Mesendoderm (in vitro differentiated cells): ENCODE data around the gene OR51G1. TPM values are rescaled to one million over a fixed set of nuclear protein-coding genes. Genes with fewer than 3 reads are reported as not detected.
"Not testable (repeated sequence)": the region's sequence is repeated elsewhere in the genome, so short reads cannot be mapped to it uniquely, and the experiment has no call there.

Experiments
- DNase-seq: peaks from one replicate; pipeline ENCODE4 v3.0.0; 2013
- H2AK5ac ChIP-seq: 2 replicates; pipeline ENCODE4 v1.6.1; 2013; ENCODE audit warnings: low read length, inconsistent platforms
- H2BK120ac ChIP-seq: 2 replicates; pipeline ENCODE4 v1.6.1; 2013; ENCODE audit warnings: low read depth, mild to moderate bottlenecking, low read length, moderate library complexity, mixed read lengths
- H2BK15ac ChIP-seq: replicated peaks from 2 replicates; pipeline ENCODE4 v1.6.1; 2013; ENCODE audit warnings: low read depth, mild to moderate bottlenecking, moderate library complexity
- H2BK5ac ChIP-seq: 2 replicates; pipeline ENCODE4 v1.6.1; 2013; ENCODE audit warnings: low read length, inconsistent platforms
- H3K18ac ChIP-seq: 2 replicates; pipeline ENCODE4 v1.6.1; 2013; ENCODE audit warnings: mild to moderate bottlenecking, low read length, mixed read lengths
- H3K23ac ChIP-seq: one replicate; pipeline ENCODE4 v1.6.1; 2013; ENCODE audit warnings: low read length
- H3K27ac ChIP-seq: 2 replicates; pipeline ENCODE4 v1.5.1; 2013; ENCODE audit warnings: low read depth, mild to moderate bottlenecking, inconsistent platforms, low read length, moderate library complexity
- H3K27me3 ChIP-seq: 2 replicates; pipeline ENCODE4 v1.6.1; 2013; ENCODE audit warnings: low read length, control low read depth, mild to moderate bottlenecking, inconsistent platforms; ENCODE audit not compliant: insufficient read depth, poor library complexity
- H3K36me3 ChIP-seq: 2 replicates; pipeline ENCODE4 v1.6.1; 2013; ENCODE audit warnings: low read length, inconsistent platforms; ENCODE audit not compliant: control insufficient read depth, insufficient read depth
- H3K4ac ChIP-seq: one replicate; pipeline ENCODE4 v1.6.1; 2013; ENCODE audit warnings: low read depth, mild to moderate bottlenecking, low read length, moderate library complexity
- H3K4me1 ChIP-seq: 2 replicates; pipeline ENCODE4 v1.6.1; 2013; ENCODE audit warnings: low read depth, low read length, inconsistent platforms; ENCODE audit not compliant: control insufficient read depth
- H3K4me2 ChIP-seq: 2 replicates; pipeline ENCODE4 v1.6.1; 2013; ENCODE audit warnings: low read length
- H3K4me3 ChIP-seq: 2 replicates; pipeline ENCODE4 v1.5.1; 2013; ENCODE audit warnings: mild to moderate bottlenecking, low read length
- H3K56ac ChIP-seq: one replicate; pipeline ENCODE4 v1.6.1; 2013; ENCODE audit warnings: low read length
- H3K79me1 ChIP-seq: 2 replicates; pipeline ENCODE4 v1.6.1; 2013; ENCODE audit warnings: low read length, inconsistent platforms
- H3K79me2 ChIP-seq: 2 replicates; pipeline ENCODE4 v1.6.1; 2013; ENCODE audit warnings: mild to moderate bottlenecking, low read length; ENCODE audit not compliant: control insufficient read depth, insufficient read depth
- H3K9ac ChIP-seq: 2 replicates; pipeline ENCODE4 v1.6.1; 2013; ENCODE audit warnings: low read length, inconsistent platforms
- H4K5ac ChIP-seq: one replicate; pipeline ENCODE4 v1.6.1; 2013; ENCODE audit warnings: low read length
- H4K8ac ChIP-seq: one replicate; pipeline ENCODE4 v1.6.1; 2013; ENCODE audit warnings: low read depth, mild to moderate bottlenecking, control low read depth, low read length, moderate library complexity
- WGBS: extraction: QIAGEN DNeasy Blood & Tissue Kit; methylation state at CpG from one replicate; pipeline ENCODE4 v1.1.7; 2013; ENCODE audit warnings: low lambda C conversion rate, missing lambda C conversion rate; ENCODE audit not compliant: insufficient coverage; ENCODE audit errors: extremely low coverage; 5-methylcytosine and 5-hydroxymethylcytosine counted together
- polyA plus RNA-seq, 2 experiments: library from polyadenylated mRNA; stranded (reverse); fragments of 200-250 nt; gene quantifications; one replicate each; pipeline ENCODE4 v1.2.3, GENCODE V29; 2013

The OR51G1 gene
- polyA plus RNA-seq (2013, experiment 1 of 2), result not detected
- not detected for polyA plus RNA-seq (2013, experiment 2 of 2)

GRCh38 chr11:4924239-4924638 lies at the start of gene OR51G1:
Gene OR51G1, minus strand, starts transcription at chr11:4924339. Its CDS starts 0 bp downstream, at chr11:4924339.
- no peak within 1 kb of the TSS for H3K4me3 ChIP-seq
- no peak for DNase-seq
- no peaks in the 10 kb centered on the region for H3K27me3 ChIP-seq
- no peak within 1 kb of the TSS for H3K4ac ChIP-seq
- H2BK5ac ChIP-seq, result no peak within 1 kb of the TSS
- H3K4me2 ChIP-seq, result no peak within 1 kb of the TSS
- no peak within 1 kb of the TSS for H2BK15ac ChIP-seq
- no peaks in the 10 kb centered on the region for H3K79me2 ChIP-seq
- H3K56ac ChIP-seq, result no peak within 1 kb of the TSS
- no peaks in the 10 kb centered on the region for H3K79me1 ChIP-seq
- no peak within 1 kb of the TSS for H3K27ac ChIP-seq
- WGBS, result no CpG with 5 or more reads among the region's 1 CpG
- H2BK120ac ChIP-seq, result no peak within 1 kb of the TSS
- no peak within 1 kb of the TSS for H2AK5ac ChIP-seq
- H3K18ac ChIP-seq, result no peak within 1 kb of the TSS
- no peaks in the 10 kb centered on the region for H3K4me1 ChIP-seq
- H3K23ac ChIP-seq, result no peak within 1 kb of the TSS
- no peaks in the 10 kb centered on the region for H3K36me3 ChIP-seq
- no peak within 1 kb of the TSS for H4K8ac ChIP-seq
- no peak within 1 kb of the TSS for H4K5ac ChIP-seq
- no peak within 1 kb of the TSS for H3K9ac ChIP-seq

- Histone ChIP-seq H2BK5ac (no peak overlapping the region), H2BK120ac (no peak overlapping the region), H3K27me3 (no peaks in the 10 kb centered on the region), H4K5ac (no peak overlapping the region), H3K18ac (no peak overlapping the region), H3K56ac (no peak overlapping the region), H3K4ac (no peak overlapping the region), H3K79me2 (no peaks in the 10 kb centered on the region), H3K79me1 (no peaks in the 10 kb centered on the region), H3K4me1 (no peaks in the 10 kb centered on the region), H3K4me3 (no peak overlapping the region), H2BK15ac (no peak overlapping the region), H3K23ac (no peak overlapping the region), H3K9ac (no peak overlapping the region), H3K27ac (no peak overlapping the region), H2AK5ac (no peak overlapping the region), H3K4me2 (no peak overlapping the region), H4K8ac (no peak overlapping the region), H3K36me3 (no peaks in the 10 kb centered on the region)
- no CpG with 5 or more reads among the region's 1 CpG for WGBS
- DNase-seq, result no peak
These were observed 38.7 kb upstream of the OR51G1 start for GRCh38 chr11:4962816-4963215.

- Histone ChIP-seq H2BK120ac (no peak overlapping the region), H3K27me3 (no peaks in the 10 kb centered on the region), H3K56ac (no peak overlapping the region), H3K4me2 (no peak overlapping the region), H3K36me3 (no peaks in the 10 kb centered on the region), H3K18ac (no peak overlapping the region), H3K9ac (no peak overlapping the region), H3K79me2 (no peaks in the 10 kb centered on the region), H2AK5ac (no peak overlapping the region), H4K8ac (no peak overlapping the region), H3K4me3 (no peak overlapping the region), H4K5ac (no peak overlapping the region), H3K4ac (no peak overlapping the region), H2BK15ac (no peak overlapping the region), H3K4me1 (no peaks in the 10 kb centered on the region), H3K27ac (no peak overlapping the region), H3K23ac (no peak overlapping the region), H3K79me1 (no peaks in the 10 kb centered on the region), H2BK5ac (no peak overlapping the region)
- no CpG with 5 or more reads among the region's 3 CpGs for WGBS
- no peak for DNase-seq
These were observed 36.7 kb upstream of the OR51G1 start for GRCh38 chr11:4960877-4961276.

GRCh38 chr11:4957396-4957795 lies 33.3 kb upstream of the OR51G1 start:
- Histone ChIP-seq H3K27me3 (no peaks in the 10 kb centered on the region), H4K5ac (no peak overlapping the region), H3K23ac (no peak overlapping the region), H2BK15ac (no peak overlapping the region), H3K18ac (no peak overlapping the region), H3K36me3 (no peaks in the 10 kb centered on the region), H2BK5ac (no peak overlapping the region), H2AK5ac (no peak overlapping the region), H3K4me1 (no peaks in the 10 kb centered on the region), H2BK120ac (no peak overlapping the region), H4K8ac (no peak overlapping the region), H3K27ac (no peak overlapping the region), H3K4ac (no peak overlapping the region), H3K79me2 (no peaks in the 10 kb centered on the region), H3K9ac (no peak overlapping the region), H3K4me3 (no peak overlapping the region), H3K79me1 (no peaks in the 10 kb centered on the region), H3K56ac (no peak overlapping the region), H3K4me2 (no peak overlapping the region)
- DNase-seq, result no peak
- no CpG with 5 or more reads among the region's 4 CpGs for WGBS

GRCh38 chr11:4955613-4956012 lies 31.5 kb upstream of the OR51G1 start, which contains the start of gene OR51A2:
Gene OR51A2, minus strand, starts transcription at chr11:4955713. Its CDS starts 0 bp downstream, at chr11:4955713.
- H2AK5ac ChIP-seq, H3K4me2 ChIP-seq, H3K4me1 ChIP-seq, H2BK120ac ChIP-seq, H3K23ac ChIP-seq, DNase-seq, H3K4me3 ChIP-seq, H3K27ac ChIP-seq, H2BK15ac ChIP-seq, H3K36me3 ChIP-seq, H4K5ac ChIP-seq, H3K79me1 ChIP-seq, H3K18ac ChIP-seq, H3K27me3 ChIP-seq, H3K79me2 ChIP-seq, H4K8ac ChIP-seq, H3K4ac ChIP-seq, H3K56ac ChIP-seq, H2BK5ac ChIP-seq, H3K9ac ChIP-seq: not testable (repeated sequence)
- no CpG with 5 or more reads among the region's 2 CpGs for WGBS

- no peak within 1 kb of the TSS for H2AK5ac ChIP-seq
- no peak within 1 kb of the TSS for H3K18ac ChIP-seq
- no peak within 1 kb of the TSS for H3K4me2 ChIP-seq
- no peaks in the 10 kb centered on the region for H3K79me2 ChIP-seq
- H3K79me1 ChIP-seq, result no peaks in the 10 kb centered on the region
- no peak within 1 kb of the TSS for H2BK120ac ChIP-seq
- H3K27me3 ChIP-seq, result no peaks in the 10 kb centered on the region
- no peak within 1 kb of the TSS for H3K56ac ChIP-seq
- no peak within 1 kb of the TSS for H4K5ac ChIP-seq
- H2BK5ac ChIP-seq, result no peak within 1 kb of the TSS
- no peaks in the 10 kb centered on the region for H3K36me3 ChIP-seq
- no peak within 1 kb of the TSS for H3K27ac ChIP-seq
- H2BK15ac ChIP-seq, result no peak within 1 kb of the TSS
- no peak within 1 kb of the TSS for H3K4ac ChIP-seq
- no peak for DNase-seq
- no peak within 1 kb of the TSS for H3K23ac ChIP-seq
- H3K9ac ChIP-seq, result no peak within 1 kb of the TSS
- H3K4me3 ChIP-seq, result no peak within 1 kb of the TSS
- H3K4me1 ChIP-seq, result no peaks in the 10 kb centered on the region
- no peak within 1 kb of the TSS for H4K8ac ChIP-seq
These were observed 23.4 kb upstream of the OR51G1 start, which contains the start of gene OR51A4 for GRCh38 chr11:4947505-4947904. Gene OR51A4, minus strand, starts transcription at chr11:4947605. Its CDS starts 505 bp downstream, at chr11:4947100.
